Neural cell (in vitro differentiated cells): ENCODE data around the gene RTP2. TPM values are rescaled to one million over a fixed set of nuclear protein-coding genes. Genes with fewer than 3 reads are reported as not detected.

ENCODE experiments used
- H2AFZ ChIP-seq: fragments of 200-600, 300-800 bp; sonication (generic), shearing (Covaris generic); 2 replicates; pipeline ENCODE4 v1.6.0; 2014; ENCODE audit warnings: low read depth, mild to moderate bottlenecking, antibody characterized with exemption, low read length, moderate library complexity
- H3F3A ChIP-seq: fragments of 200-600 bp; shearing (Covaris generic); 2 replicates; pipeline ENCODE4 v1.6.1; 2016; ENCODE audit warnings: mild to moderate bottlenecking, moderate library complexity, mixed read lengths, antibody characterized with exemption, low read length; ENCODE audit not compliant: insufficient read depth, poor library complexity, severe bottlenecking
- H3K27ac ChIP-seq: fragments of 200-600, 300-800 bp; sonication (generic), shearing (Covaris generic); 2 replicates; pipeline ENCODE4 v1.5.1; 2014; ENCODE audit warnings: mild to moderate bottlenecking, low read length, moderate library complexity
- H3K27me3 ChIP-seq: fragments of 300-800, 200-600 bp; sonication (generic), shearing (Covaris generic); 2 replicates; pipeline ENCODE4 v1.6.0; 2014; ENCODE audit warnings: mild to moderate bottlenecking, low read depth, low read length, moderate library complexity; ENCODE audit not compliant: insufficient read depth
- H3K36me3 ChIP-seq: fragments of 300-800, 200-600 bp; sonication (generic), shearing (Covaris generic); 2 replicates; pipeline ENCODE4 v1.5.1; 2014; ENCODE audit warnings: mild to moderate bottlenecking, antibody characterized with exemption, low read length, moderate library complexity; ENCODE audit not compliant: insufficient read depth
- H3K4me2 ChIP-seq: fragments of 300-800, 200-600 bp; sonication (generic), shearing (Covaris generic); 2 replicates; pipeline ENCODE4 v1.6.0; 2014; ENCODE audit warnings: mild to moderate bottlenecking, low read length
- H3K4me3 ChIP-seq: fragments of 300-800, 200-600 bp; sonication (generic), shearing (Covaris generic); 2 replicates; pipeline ENCODE4 v1.5.1; 2014; ENCODE audit warnings: mild to moderate bottlenecking, low read length, moderate library complexity
- H3K79me2 ChIP-seq: fragments of 200-600 bp; shearing (Covaris generic); replicated peaks from 2 replicates; pipeline ENCODE4 v1.6.0; 2014; ENCODE audit warnings: mild to moderate bottlenecking, low read length, moderate library complexity; ENCODE audit not compliant: insufficient read depth
- H3K9ac ChIP-seq: fragments of 300-800, 200-600 bp; sonication (generic), shearing (Covaris generic); 2 replicates; pipeline ENCODE4 v1.6.1; 2016; ENCODE audit warnings: mild to moderate bottlenecking, low read length, mixed read lengths
- H3K9me2 ChIP-seq: fragments of 200-600 bp; shearing (Covaris generic); 2 replicates; pipeline ENCODE4 v1.6.1; 2016; ENCODE audit warnings: mild to moderate bottlenecking, low read length, mixed read lengths; ENCODE audit not compliant: insufficient read depth
- H3K9me3 ChIP-seq: fragments of 200-600, 300-800 bp; sonication (generic), shearing (Covaris generic); 2 replicates; pipeline ENCODE4 v1.6.1; 2016; ENCODE audit warnings: mild to moderate bottlenecking, mixed run types, low read length, moderate library complexity, mixed read lengths
- H4K20me1 ChIP-seq: fragments of 200-600 bp; shearing (Covaris generic); 2 replicates; pipeline ENCODE4 v1.6.1; 2016; ENCODE audit warnings: mild to moderate bottlenecking, mixed run types; ENCODE audit not compliant: insufficient read depth
- EP300 ChIP-seq: fragments of 450-650 bp; conservative IDR thresholded peaks from 2 replicates; pipeline ENCODE4 v1.6.1; 2014; ENCODE audit warnings: antibody characterized with exemption, mild to moderate bottlenecking, moderate library complexity; ENCODE audit not compliant: poor library complexity, severe bottlenecking
- EZH2 ChIP-seq: fragments of 200-600, 300-800 bp; shearing (Covaris generic), sonication (generic); IDR thresholded peaks from 2 replicates; pipeline ENCODE4 v1.6.1; 2014; ENCODE audit warnings: antibody characterized with exemption, low read length, borderline replicate concordance, mild to moderate bottlenecking; ENCODE audit not compliant: insufficient read depth, poor library complexity, severe bottlenecking
- MXI1 ChIP-seq: fragments of 450-650 bp; conservative IDR thresholded peaks from 2 replicates; pipeline ENCODE4 v1.6.1; 2014; ENCODE audit warnings: antibody characterized with exemption, mild to moderate bottlenecking; ENCODE audit not compliant: poor library complexity, severe bottlenecking
- POLR2AphosphoS5 ChIP-seq: IDR thresholded peaks from 2 replicates; pipeline ENCODE4 v1.6.1; 2012
- RAD21 ChIP-seq: fragments of 450-650 bp; conservative IDR thresholded peaks from 2 replicates; pipeline ENCODE4 v1.6.1; 2014; ENCODE audit warnings: antibody characterized with exemption, mild to moderate bottlenecking, moderate library complexity
- SMC3 ChIP-seq: fragments of 450-650 bp; conservative IDR thresholded peaks from 2 replicates; pipeline ENCODE4 v1.6.1; 2014; ENCODE audit warnings: antibody characterized with exemption, mild to moderate bottlenecking, moderate library complexity; ENCODE audit not compliant: poor library complexity
- TAF1 ChIP-seq: IDR thresholded peaks from 2 replicates; pipeline ENCODE4 v1.6.1; 2012; ENCODE audit warnings: low read depth
- polyA plus RNA-seq: library from polyadenylated mRNA; depleted of rRNA; stranded (reverse); fragments of >200 nt; gene quantifications from 2 replicates; pipeline ENCODE4 v1.2.3, GENCODE V29; 2014
- TF ChIP-seq, protein P1 (sequence below): fragments of 450-650 bp; IDR thresholded peaks from 2 replicates; pipeline ENCODE4 v1.5.1; 2014; ENCODE audit warnings: antibody characterized with exemption, mild to moderate bottlenecking, moderate library complexity; ENCODE audit not compliant: poor library complexity, severe bottlenecking
- TF ChIP-seq, protein P2 (sequence below): IDR thresholded peaks from 2 replicates; pipeline ENCODE4 v1.6.1; 2012; ENCODE audit warnings: borderline replicate concordance

The RTP2 gene
- polyA plus RNA-seq, 1 donor from 2014 or later: not detected

DNA sequence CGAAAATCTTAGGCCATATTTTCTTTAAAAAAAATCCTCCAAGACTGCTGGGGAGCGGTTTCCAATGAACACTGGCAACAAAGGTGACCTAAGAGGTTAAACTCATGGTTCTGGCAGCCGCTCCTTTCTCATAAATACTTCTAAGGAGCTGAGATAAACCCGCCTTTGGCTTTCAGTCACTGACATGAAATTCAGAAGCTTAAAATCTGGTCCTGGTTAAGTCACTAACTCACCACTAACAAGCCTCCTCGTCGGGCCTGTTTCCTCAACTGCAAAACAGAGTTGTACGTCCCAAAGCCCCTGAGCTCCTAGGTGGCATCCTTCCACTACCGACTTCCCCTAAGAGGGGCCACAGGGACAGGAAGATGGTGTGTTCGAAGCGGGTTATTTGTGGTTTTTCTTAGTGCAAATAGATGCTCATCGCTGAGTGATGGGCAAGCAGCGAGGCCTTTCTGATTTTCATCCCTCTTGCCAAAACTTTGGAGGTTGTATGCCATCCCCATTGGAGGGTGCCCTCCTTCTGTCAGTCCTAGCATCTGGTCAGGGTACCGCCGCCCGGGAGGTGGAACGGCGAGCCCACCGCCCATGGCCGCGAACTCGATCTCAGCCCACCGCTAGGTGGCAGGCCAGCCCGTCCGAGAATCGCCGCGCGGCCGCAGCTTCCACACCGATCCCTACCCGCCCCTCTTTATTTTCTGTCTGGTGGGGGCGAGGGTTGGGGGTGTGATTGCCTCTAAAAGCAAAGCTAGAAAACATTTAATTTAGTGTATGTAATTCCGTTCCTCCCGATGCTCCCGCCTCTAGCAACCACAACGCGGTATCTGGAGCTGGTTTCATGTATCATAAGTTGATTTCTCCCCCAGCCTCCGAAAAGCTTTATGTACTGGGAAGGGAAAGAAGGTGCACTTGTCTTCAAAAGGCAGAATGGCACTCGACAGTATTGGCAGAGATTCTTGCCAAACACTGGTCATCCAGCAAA, 38.4 kb upstream of the RTP2 start:
- Histone ChIP-seq H3K9ac (peak overlapping the region; percentile 36), H3K27ac (no peak overlapping the region), H3K27me3 (peaks cover 56% of the 10 kb centered on the region)

DNA sequence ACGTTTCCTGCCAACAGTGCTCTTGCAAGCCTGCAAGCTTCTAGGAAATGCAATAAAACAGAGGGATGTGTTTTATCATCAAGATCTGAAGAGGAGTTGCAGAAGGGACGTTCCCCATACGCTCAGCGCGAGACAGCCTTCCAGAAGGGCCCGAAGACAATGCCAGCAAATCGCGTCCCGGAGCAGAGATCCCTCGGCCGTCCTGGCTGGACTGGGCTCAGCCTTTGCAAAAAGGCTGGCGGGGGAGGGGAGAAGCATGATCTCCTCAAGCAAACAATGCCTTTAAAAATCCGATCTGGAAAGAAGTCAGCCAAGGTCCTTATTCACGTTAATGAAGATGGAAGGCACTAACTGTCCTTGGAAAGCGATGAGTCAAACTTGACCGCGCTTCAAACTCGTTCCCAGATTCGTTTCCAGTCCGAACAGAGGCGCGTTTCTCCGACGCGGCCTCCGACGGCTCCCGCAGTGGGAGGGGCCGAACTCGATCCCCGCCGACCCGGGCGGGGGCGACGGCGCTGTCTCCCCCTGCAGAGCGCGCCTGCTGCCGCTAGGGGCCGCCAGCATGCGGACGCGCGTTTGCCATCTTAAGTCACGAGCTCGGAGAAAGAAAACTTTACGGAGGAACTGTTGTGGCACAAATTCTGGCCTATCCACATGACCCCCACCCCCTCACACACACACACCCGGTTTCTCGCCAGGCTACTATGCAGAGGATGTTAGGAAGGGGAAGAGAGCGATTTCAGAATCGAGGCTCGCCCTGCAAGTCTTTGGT, 37.4 kb upstream of the RTP2 start:
- H3K9me3 ChIP-seq: no peaks in the 10 kb centered on the region
- H3K27ac ChIP-seq: no peak overlapping the region
- H3K4me2 ChIP-seq: no peak overlapping the region
- H2AFZ ChIP-seq: no peak overlapping the region
- TF ChIP-seq TAF1: no peak
- no peak for TF ChIP-seq EZH2
- TF ChIP-seq POLR2AphosphoS5: no peak
- TF ChIP-seq, protein P1, sequence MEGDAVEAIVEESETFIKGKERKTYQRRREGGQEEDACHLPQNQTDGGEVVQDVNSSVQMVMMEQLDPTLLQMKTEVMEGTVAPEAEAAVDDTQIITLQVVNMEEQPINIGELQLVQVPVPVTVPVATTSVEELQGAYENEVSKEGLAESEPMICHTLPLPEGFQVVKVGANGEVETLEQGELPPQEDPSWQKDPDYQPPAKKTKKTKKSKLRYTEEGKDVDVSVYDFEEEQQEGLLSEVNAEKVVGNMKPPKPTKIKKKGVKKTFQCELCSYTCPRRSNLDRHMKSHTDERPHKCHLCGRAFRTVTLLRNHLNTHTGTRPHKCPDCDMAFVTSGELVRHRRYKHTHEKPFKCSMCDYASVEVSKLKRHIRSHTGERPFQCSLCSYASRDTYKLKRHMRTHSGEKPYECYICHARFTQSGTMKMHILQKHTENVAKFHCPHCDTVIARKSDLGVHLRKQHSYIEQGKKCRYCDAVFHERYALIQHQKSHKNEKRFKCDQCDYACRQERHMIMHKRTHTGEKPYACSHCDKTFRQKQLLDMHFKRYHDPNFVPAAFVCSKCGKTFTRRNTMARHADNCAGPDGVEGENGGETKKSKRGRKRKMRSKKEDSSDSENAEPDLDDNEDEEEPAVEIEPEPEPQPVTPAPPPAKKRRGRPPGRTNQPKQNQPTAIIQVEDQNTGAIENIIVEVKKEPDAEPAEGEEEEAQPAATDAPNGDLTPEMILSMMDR: peak; percentile 93
- peak; percentile 74 for TF ChIP-seq SMC3
- TF ChIP-seq, protein P2, sequence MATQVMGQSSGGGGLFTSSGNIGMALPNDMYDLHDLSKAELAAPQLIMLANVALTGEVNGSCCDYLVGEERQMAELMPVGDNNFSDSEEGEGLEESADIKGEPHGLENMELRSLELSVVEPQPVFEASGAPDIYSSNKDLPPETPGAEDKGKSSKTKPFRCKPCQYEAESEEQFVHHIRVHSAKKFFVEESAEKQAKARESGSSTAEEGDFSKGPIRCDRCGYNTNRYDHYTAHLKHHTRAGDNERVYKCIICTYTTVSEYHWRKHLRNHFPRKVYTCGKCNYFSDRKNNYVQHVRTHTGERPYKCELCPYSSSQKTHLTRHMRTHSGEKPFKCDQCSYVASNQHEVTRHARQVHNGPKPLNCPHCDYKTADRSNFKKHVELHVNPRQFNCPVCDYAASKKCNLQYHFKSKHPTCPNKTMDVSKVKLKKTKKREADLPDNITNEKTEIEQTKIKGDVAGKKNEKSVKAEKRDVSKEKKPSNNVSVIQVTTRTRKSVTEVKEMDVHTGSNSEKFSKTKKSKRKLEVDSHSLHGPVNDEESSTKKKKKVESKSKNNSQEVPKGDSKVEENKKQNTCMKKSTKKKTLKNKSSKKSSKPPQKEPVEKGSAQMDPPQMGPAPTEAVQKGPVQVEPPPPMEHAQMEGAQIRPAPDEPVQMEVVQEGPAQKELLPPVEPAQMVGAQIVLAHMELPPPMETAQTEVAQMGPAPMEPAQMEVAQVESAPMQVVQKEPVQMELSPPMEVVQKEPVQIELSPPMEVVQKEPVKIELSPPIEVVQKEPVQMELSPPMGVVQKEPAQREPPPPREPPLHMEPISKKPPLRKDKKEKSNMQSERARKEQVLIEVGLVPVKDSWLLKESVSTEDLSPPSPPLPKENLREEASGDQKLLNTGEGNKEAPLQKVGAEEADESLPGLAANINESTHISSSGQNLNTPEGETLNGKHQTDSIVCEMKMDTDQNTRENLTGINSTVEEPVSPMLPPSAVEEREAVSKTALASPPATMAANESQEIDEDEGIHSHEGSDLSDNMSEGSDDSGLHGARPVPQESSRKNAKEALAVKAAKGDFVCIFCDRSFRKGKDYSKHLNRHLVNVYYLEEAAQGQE: no peak
- peak; percentile 69 for TF ChIP-seq RAD21
- TF ChIP-seq MXI1: peak; percentile 43
- TF ChIP-seq EP300: peak; percentile 32
- peaks cover 4% of the 10 kb centered on the region for H3F3A ChIP-seq
- peaks cover 56% of the 10 kb centered on the region for H3K27me3 ChIP-seq
- peak overlapping the region; percentile 22 for H3K9ac ChIP-seq
- H3K36me3 ChIP-seq: no peaks in the 10 kb centered on the region
- H3K4me3 ChIP-seq: peak overlapping the region; percentile 67
- no peaks in the 10 kb centered on the region for H3K9me2 ChIP-seq
- H3K79me2 ChIP-seq: peaks cover 17% of the 10 kb centered on the region
- no peaks in the 10 kb centered on the region for H4K20me1 ChIP-seq

More for the DNA sequence above, 38.4 kb upstream of the RTP2 start:
- Histone ChIP-seq H3K9me2 (no peaks in the 10 kb centered on the region), H4K20me1 (no peaks in the 10 kb centered on the region), H3K79me2 (peaks cover 17% of the 10 kb centered on the region), H3F3A (peaks cover 8% of the 10 kb centered on the region), H3K9me3 (no peaks in the 10 kb centered on the region), H3K36me3 (no peaks in the 10 kb centered on the region), H2AFZ (no peak overlapping the region), H3K4me2 (peak overlapping the region; percentile 60), H3K4me3 (peak overlapping the region; percentile 67)
- peak; percentile 95 for TF ChIP-seq RAD21
- no peak for TF ChIP-seq MXI1
- TF ChIP-seq TAF1: no peak
- no peak for TF ChIP-seq EP300
- peak; percentile 95 for TF ChIP-seq SMC3
- TF ChIP-seq, protein P1: peak; percentile 98
- TF ChIP-seq POLR2AphosphoS5: no peak
